Neural cell (in vitro differentiated cells): ENCODE data around the gene RAB7B.

Source experiments
- EZH2 ChIP-seq: fragments of 200-600, 300-800 bp; shearing (Covaris generic), sonication (generic); IDR thresholded peaks from 2 replicates; pipeline ENCODE4 v1.6.1; 2014; ENCODE audit warnings: antibody characterized with exemption, low read length, borderline replicate concordance, mild to moderate bottlenecking; ENCODE audit not compliant: insufficient read depth, poor library complexity, severe bottlenecking
- MXI1 ChIP-seq: fragments of 450-650 bp; conservative IDR thresholded peaks from 2 replicates; pipeline ENCODE4 v1.6.1; 2014; ENCODE audit warnings: antibody characterized with exemption, mild to moderate bottlenecking; ENCODE audit not compliant: poor library complexity, severe bottlenecking
- TF ChIP-seq, protein P1 (sequence below): fragments of 450-650 bp; IDR thresholded peaks from 2 replicates; pipeline ENCODE4 v1.5.1; 2014; ENCODE audit warnings: antibody characterized with exemption, mild to moderate bottlenecking, moderate library complexity; ENCODE audit not compliant: poor library complexity, severe bottlenecking

DNA sequence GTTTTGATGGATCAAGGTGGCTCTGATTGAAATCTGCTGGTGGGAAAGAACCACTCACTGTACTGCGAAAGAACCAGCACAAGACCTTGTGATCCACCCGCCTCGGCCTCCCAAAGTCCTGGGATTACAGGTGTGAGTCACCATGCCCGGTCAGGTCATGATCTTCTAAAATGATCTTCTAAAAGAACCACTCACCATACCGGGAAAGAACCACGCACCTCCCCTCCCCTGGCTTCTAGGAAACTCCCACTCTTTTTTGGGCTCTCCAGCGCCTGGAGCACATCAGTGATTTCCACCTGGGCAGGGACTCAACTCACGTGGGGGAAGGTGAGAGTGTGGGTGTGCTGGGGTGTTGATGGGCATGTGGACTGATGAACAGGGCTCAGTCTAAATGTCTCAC is 7.9 kb upstream of the RAB7B start:
- no peak for TF ChIP-seq EZH2
- TF ChIP-seq, protein P1, sequence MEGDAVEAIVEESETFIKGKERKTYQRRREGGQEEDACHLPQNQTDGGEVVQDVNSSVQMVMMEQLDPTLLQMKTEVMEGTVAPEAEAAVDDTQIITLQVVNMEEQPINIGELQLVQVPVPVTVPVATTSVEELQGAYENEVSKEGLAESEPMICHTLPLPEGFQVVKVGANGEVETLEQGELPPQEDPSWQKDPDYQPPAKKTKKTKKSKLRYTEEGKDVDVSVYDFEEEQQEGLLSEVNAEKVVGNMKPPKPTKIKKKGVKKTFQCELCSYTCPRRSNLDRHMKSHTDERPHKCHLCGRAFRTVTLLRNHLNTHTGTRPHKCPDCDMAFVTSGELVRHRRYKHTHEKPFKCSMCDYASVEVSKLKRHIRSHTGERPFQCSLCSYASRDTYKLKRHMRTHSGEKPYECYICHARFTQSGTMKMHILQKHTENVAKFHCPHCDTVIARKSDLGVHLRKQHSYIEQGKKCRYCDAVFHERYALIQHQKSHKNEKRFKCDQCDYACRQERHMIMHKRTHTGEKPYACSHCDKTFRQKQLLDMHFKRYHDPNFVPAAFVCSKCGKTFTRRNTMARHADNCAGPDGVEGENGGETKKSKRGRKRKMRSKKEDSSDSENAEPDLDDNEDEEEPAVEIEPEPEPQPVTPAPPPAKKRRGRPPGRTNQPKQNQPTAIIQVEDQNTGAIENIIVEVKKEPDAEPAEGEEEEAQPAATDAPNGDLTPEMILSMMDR, result no peak
- no peak for TF ChIP-seq MXI1
